ENCODE results near the gene GFRA1.

Gene GFRA1, protein sequence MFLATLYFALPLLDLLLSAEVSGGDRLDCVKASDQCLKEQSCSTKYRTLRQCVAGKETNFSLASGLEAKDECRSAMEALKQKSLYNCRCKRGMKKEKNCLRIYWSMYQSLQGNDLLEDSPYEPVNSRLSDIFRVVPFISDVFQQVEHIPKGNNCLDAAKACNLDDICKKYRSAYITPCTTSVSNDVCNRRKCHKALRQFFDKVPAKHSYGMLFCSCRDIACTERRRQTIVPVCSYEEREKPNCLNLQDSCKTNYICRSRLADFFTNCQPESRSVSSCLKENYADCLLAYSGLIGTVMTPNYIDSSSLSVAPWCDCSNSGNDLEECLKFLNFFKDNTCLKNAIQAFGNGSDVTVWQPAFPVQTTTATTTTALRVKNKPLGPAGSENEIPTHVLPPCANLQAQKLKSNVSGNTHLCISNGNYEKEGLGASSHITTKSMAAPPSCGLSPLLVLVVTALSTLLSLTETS

GRCh38 chr10:116272440-116273283 is at the start of gene GFRA1:
Gene GFRA1 (minus strand): TSS chr10:116273206. CDS start chr10:116272029, 1,177 bp downstream.
- DNase-seq (ENCODE audit: low read depth, low spot score): no peak

DNA sequence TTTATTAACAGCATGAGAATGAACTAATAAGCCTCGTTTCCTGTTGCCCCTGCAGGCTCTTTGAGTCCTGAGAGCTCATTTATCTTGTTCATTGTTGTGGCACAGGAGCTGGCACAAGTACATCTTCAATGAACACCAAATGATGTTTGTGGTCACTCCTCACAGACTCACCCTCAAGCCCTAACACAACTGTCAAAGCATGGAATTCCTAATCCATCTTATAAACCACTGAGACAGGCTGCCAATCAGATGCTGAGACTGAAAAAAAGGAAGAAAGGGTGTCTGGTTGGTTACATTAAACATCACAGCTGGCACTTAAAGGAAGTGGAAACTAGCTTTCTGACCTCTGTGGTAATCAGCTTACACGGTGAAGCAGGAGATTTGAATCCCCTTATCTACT is 43.5 kb upstream of the GFRA1 start:
- no peak for DNase-seq (ENCODE audit: low read depth, low spot score)

GRCh38 chr10:116312548-116312947 is 39.5 kb upstream of the GFRA1 start:
- DNase-seq (ENCODE audit: low read depth, low spot score): no peak

GRCh38 chr10:116311706-116312490 is 38.9 kb upstream of the GFRA1 start:
- no peak for DNase-seq (ENCODE audit: low read depth, low spot score)

- DNase-seq (ENCODE audit: low read depth, low spot score): no peak
Measured at GRCh38 chr10:116311016-116311415, 38.0 kb upstream of the GFRA1 start.

DNA sequence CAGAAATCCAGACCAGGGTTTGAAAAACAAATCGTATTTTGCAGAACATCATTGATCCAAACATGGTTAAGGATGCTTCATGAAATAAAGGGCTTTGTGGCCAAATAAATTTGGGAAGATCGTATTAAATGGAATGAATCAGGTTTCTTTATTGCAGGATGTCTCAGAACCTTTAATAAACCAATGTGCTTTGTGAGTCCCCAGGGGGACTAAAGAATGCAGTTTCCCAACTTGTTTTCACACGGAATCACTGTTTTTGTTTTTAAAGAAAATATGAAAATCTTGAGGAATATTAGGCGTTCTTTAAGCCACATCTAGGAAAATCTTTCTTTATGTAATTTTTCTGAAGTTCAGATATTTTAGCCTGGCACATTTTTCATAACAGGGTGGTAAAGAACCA is 34.4 kb upstream of the GFRA1 start:
- no peak for DNase-seq (ENCODE audit: low read depth, low spot score)

DNA sequence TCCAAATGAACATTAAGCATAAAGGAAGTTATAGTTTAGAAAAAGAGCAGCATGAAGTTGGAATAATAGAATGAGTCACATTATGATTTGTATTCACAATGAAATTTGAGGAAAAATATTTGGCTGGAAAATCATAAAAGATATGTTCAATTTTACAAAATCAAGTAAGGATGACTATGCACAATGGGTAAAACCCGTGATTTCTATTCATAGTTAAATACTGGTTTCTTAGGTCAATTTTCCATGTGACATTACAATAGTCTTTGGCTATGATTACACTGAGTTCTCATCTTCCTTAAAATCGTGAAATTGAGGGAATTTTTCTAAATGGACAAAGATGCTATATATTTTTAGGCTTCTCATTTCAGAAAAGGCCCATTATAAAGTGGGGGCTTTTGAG is 33.8 kb upstream of the GFRA1 start:
- no peak for DNase-seq (ENCODE audit: low read depth, low spot score)

- no peak for DNase-seq (ENCODE audit: low read depth, low spot score)
Measured at GRCh38 chr10:116304923-116305322, 31.9 kb upstream of the GFRA1 start.

- no peak for DNase-seq (ENCODE audit: low read depth, low spot score)
Measured at GRCh38 chr10:116300542-116300941, 27.5 kb upstream of the GFRA1 start.

DNA sequence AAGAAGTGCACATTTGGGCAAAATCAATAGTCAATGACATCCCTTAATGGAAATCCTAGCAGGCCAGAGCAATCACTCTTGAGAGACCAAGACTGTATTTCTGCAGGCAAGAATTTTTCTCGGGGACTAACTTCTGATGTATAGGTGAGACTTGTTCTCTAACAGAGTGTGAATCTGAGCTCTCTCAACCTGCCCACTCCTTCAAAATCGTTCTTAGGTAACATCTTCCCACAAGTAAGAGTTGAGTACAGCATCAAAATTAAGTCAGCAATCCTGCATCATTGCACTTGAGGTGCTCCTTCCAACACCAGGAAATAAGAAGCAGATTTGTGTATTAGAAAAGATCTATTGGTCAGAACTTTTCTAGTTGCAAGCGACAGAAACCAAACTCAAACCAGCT is 25.6 kb upstream of the GFRA1 start:
- DNase-seq (ENCODE audit: low read depth, low spot score): no peak

DNA sequence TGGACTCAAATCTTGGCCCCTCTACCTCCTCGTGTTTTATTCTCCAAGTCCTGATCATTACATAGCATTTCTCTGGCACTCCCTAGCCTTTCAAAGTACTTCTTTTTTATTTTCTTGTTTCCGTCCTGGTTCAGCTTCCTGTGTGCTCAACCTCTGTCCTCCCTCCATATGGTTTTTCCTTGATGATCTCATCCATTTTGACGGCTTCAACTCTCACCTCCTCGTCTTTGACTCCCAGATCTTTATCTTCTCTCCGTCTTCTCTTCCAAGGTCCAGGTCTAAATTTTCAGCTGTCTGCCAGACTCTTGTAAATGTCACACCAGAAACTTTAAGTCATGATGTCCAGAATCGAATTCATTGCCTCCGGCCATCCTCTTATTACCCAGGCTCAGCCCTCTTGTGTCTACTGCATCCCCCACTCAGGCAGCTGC is 23.3 kb upstream of the GFRA1 start:
- DNase-seq (ENCODE audit: low read depth, low spot score): no peak

DNA sequence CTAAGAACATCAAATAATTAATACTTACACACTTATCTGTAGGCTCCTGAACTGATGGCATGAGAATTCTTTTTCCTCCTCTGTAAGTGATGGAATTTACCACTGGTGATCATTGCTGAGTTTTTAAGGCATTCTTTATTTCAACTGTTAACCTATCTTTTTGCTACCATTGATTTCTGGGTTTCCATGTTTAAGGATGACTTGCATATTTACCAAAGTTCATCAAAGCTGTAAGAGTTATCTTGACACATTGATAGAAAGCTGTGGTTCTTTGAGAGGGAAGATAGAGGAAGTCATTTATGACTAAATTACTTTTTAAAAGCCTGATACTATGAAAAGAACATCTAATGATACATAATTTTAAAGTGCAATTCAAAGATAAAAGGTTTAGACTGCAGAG is 19.5 kb upstream of the GFRA1 start:
- DNase-seq (ENCODE audit: low read depth, low spot score): no peak

- no peak for DNase-seq (ENCODE audit: low read depth, low spot score)
Measured at GRCh38 chr10:116289652-116290051, 16.6 kb upstream of the GFRA1 start.

- no peak for DNase-seq (ENCODE audit: low read depth, low spot score)
Measured at GRCh38 chr10:116287906-116288501, 15.0 kb upstream of the GFRA1 start.

DNA sequence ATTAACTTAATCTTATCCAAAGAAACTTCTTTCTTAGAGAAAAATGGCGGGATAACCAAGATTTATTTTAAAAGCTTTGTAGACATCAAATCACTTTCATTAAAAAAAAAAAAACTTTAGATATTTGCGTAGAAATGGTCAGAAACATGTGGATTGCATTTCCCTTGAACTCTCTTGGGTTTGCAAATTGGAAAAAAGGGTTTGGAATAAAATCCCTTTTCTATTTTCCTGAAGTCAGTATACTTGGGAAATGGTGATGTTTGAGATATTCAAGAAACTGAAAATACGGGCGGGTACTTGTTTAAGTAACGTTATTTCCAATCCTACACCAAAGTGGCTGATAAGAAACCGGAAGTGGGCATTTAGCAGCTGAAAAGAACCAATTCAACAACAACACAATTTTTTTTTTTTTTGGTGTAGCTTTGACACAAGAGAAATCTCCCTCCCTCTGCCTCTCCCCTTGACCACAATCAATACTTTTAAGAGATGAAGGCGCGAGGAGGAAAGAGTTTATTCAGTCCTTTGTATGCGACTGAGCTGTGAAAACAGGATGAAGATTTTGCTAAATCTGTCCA is 13.7 kb upstream of the GFRA1 start:
- no peak for DNase-seq (ENCODE audit: low read depth, low spot score)

DNA sequence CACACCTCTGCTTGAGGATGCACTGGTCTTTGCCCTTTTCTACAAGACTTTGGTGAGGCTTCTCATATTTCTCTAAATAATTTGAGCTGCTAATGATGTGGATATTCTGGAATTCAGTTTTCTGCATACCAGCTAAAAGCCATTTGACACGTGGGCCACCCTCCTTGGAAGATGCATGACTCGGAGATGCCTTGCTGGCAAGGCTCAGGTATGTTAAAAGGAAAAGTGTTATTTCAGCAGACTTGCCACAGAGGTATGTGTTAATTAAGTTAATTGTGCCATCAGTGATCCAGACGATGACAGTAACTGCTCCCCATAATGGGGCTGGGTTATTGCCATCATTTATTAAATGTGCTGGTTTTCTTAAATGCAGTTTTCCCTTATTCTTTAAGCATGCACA is 8.8 kb upstream of the GFRA1 start:
- no peak for DNase-seq (ENCODE audit: low read depth, low spot score)

DNA sequence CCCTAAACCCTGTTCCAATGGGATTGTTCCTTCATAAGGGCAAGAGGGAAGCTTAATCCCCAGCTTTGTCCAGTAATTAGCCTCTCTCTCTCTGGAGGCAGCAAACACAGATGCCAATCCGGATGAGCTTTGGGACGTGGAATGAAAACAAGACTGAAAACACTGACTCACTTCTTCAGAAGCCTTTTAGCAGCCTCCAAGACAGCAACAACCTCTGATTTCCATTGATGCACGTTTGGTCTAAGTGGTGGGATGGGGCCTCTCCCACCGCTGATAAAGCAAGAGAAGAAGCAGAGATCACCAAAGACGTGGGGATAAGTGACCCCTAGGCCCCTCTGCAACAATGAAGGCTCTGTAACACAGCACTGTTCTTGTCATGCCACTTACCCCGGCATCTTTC is 5.8 kb upstream of the GFRA1 start:
- DNase-seq (ENCODE audit: low read depth, low spot score): no peak

DNA sequence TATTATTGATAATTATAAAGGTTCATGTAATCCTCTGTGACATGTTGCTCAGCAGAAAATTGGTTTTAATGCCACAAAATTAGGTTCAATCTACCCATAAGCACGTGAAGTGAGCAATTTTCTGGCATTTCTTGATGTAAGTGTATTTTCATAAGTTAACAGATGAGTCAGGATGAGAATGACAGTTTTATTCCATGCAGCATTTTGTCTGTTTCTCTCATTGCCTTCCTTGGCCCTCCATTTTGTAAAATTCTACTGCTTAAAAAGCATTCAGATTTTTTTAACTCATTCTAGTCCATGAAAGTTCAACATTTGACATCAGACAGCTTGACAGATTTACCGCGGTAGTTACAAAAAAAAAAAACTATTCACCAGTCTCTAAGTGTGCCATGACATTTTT is 4.0 kb upstream of the GFRA1 start:
- no peak for DNase-seq (ENCODE audit: low read depth, low spot score)

DNA sequence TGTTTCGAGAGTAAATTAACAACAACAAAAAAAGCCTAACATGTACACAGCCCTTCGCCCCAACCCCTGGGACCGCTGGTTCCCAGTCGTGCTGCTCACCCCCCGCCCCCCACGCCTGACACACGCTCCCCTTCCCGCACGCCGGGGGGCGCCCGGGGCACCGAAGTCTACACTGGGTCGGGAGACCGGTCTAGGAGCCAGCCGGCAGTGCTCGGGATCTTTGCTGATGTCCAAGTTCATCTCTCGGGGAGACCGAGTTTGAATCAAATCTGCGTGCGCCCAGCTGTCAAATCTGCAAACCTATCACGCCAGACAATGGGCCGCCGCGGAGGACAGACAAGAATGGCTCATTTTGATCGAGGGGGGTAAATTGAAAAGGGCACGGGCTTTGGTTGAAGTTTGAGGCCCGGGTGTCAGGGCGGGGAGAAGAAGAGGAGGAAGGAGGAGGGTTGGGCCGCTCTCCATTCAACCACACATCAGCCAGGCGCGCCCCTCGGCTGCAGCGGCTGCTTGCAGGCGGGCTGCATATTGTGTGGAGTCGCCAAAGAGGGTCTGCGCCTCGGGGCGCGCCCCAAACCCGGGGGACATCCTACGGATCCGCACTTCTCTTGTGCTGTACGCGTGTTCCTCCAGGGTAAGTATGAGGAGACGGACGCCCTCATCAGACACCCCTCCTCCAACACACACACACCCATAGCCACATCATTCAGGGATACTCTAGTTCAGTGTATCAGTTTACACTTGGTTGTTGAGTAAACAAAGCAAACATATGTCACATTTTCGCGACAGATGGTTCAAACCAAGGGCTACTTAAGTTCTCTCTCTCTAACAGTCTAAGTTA is 1.3 kb upstream of the GFRA1 start:
- no peak for DNase-seq (ENCODE audit: low read depth, low spot score)
